ENCODE results near the gene OSBPL9.

The OSBPL9 gene

DNA sequence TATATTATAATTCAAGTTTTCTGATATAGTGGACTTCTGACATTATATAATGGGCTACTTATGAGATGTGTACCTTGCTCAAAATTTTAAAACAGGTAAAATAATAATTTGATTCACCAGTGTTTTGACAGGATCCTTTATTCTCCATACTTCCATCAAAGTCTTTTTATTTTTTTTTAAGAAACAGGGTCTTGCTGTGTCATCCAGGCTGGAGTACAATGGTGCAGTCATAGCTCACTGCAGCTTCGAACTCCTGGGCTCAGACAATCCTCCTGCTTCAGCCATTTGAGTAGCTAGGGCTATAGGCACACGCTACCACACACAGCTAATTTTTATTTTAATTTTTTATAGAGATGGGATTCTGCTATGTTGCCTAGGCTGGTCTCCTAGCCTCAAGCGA, 132.3 kb downstream of the OSBPL9 start:
- DNase-seq (ENCODE audit: low spot score) = no peak
- no peaks in the 10 kb centered on the region for H3K27me3 ChIP-seq (ENCODE audit: insufficient read depth, poor library complexity, severe bottlenecking)
- TF ChIP-seq CTCF (IDR thresholded peaks at IDR 0.05; ENCODE audit: poor library complexity, severe bottlenecking) = no peak
- H3K36me3 ChIP-seq (ENCODE audit: low read depth) = peaks cover 64% of the 10 kb centered on the region
- no peaks in the 10 kb centered on the region for H3K9me3 ChIP-seq (ENCODE audit: severe bottlenecking)
- H3K4me1 ChIP-seq (ENCODE audit: insufficient read depth, poor library complexity, severe bottlenecking) = peaks cover 10% of the 10 kb centered on the region
- no peak overlapping the region for H3K4me3 ChIP-seq (ENCODE audit: severe bottlenecking)
- H3K27ac ChIP-seq (ENCODE audit: poor library complexity, severe bottlenecking) = no peak overlapping the region
- ATAC-seq (ENCODE audit: low read depth) = no peak

DNA sequence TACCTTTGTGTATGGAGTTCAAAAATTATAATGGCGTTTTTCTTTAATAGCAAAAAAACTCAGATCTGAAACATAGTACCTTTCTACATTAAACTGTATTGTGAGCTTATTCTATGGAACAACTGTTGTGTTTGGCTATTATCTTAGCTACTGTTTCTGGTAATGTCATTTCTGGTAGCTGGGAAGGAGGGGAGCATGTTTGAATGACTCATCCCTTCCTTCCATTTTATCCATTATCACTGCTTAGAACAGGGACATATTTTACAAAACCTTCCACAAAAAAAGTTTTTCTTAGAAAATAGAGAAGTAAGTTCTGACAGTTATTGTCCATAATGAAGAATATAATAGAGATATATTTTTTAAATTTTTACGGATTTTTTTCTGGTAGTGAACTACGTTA, 133.3 kb downstream of the OSBPL9 start:
- Histone ChIP-seq H3K4me3 (ENCODE audit: severe bottlenecking) (no peak overlapping the region), H3K27ac (ENCODE audit: poor library complexity, severe bottlenecking) (no peak overlapping the region), H3K4me1 (ENCODE audit: insufficient read depth, poor library complexity, severe bottlenecking) (peaks cover 10% of the 10 kb centered on the region), H3K27me3 (ENCODE audit: insufficient read depth, poor library complexity, severe bottlenecking) (no peaks in the 10 kb centered on the region), H3K36me3 (ENCODE audit: low read depth) (peaks cover 72% of the 10 kb centered on the region), H3K9me3 (ENCODE audit: severe bottlenecking) (no peaks in the 10 kb centered on the region)
- DNase-seq (ENCODE audit: low spot score) (no peak), ATAC-seq (ENCODE audit: low read depth) (no peak)
- TF ChIP-seq CTCF (IDR thresholded peaks at IDR 0.05; ENCODE audit: poor library complexity, severe bottlenecking) = no peak

GRCh38 chr1:51750729-51751128, 133.8 kb downstream of the OSBPL9 start:
- Histone ChIP-seq H3K27me3 (ENCODE audit: insufficient read depth, poor library complexity, severe bottlenecking) (no peaks in the 10 kb centered on the region), H3K4me3 (ENCODE audit: severe bottlenecking) (no peak overlapping the region), H3K27ac (ENCODE audit: poor library complexity, severe bottlenecking) (no peak overlapping the region), H3K9me3 (ENCODE audit: severe bottlenecking) (no peaks in the 10 kb centered on the region), H3K4me1 (ENCODE audit: insufficient read depth, poor library complexity, severe bottlenecking) (peaks cover 10% of the 10 kb centered on the region), H3K36me3 (ENCODE audit: low read depth) (peaks cover 71% of the 10 kb centered on the region)
- DNase-seq (ENCODE audit: low spot score) (no peak), ATAC-seq (ENCODE audit: low read depth) (peak; percentile 62; the same call in 2 of the 3 replicates)
- TF ChIP-seq CTCF (IDR thresholded peaks at IDR 0.05; ENCODE audit: poor library complexity, severe bottlenecking) = no peak

GRCh38 chr1:51752073-51752948, 135.4 kb downstream of the OSBPL9 start:
- ATAC-seq (ENCODE audit: low read depth) = no peak
- Histone ChIP-seq H3K27ac (ENCODE audit: poor library complexity, severe bottlenecking) (no peak overlapping the region), H3K4me1 (ENCODE audit: insufficient read depth, poor library complexity, severe bottlenecking) (peaks cover 10% of the 10 kb centered on the region), H3K9me3 (ENCODE audit: severe bottlenecking) (no peaks in the 10 kb centered on the region), H3K4me3 (ENCODE audit: severe bottlenecking) (no peak overlapping the region), H3K27me3 (ENCODE audit: insufficient read depth, poor library complexity, severe bottlenecking) (no peaks in the 10 kb centered on the region), H3K36me3 (ENCODE audit: low read depth) (peaks cover 70% of the 10 kb centered on the region)
- no peak for DNase-seq (ENCODE audit: low spot score)
- TF ChIP-seq CTCF (IDR thresholded peaks at IDR 0.05; ENCODE audit: poor library complexity, severe bottlenecking) = no peak

DNA sequence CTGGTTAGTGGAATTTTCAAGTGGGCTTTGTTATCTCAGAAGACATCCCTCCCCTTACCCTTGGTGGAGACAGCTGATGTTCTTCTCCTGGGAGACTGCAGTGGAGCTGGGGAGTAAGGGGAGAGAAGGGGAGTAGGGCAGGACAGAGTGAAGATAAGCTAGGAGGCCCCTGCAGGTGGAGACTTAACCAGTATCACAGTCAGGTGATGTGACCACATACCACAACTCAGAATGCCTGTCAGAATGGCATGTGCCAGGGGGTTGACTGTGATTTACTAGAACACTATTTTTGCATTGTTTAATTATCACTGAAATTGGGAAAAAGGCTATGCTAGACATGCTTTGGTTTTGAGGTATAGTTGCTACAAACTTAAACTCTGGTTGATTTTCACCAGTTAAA, 137.1 kb downstream of the OSBPL9 start:
- no peaks in the 10 kb centered on the region for H3K9me3 ChIP-seq (ENCODE audit: severe bottlenecking)

More for the DNA sequence above, 137.1 kb downstream of the OSBPL9 start:
- H3K4me3 ChIP-seq (ENCODE audit: severe bottlenecking) = no peak overlapping the region
- no peak for TF ChIP-seq CTCF (IDR thresholded peaks at IDR 0.05; ENCODE audit: poor library complexity, severe bottlenecking)
- H3K27me3 ChIP-seq (ENCODE audit: insufficient read depth, poor library complexity, severe bottlenecking) = no peaks in the 10 kb centered on the region
- ATAC-seq (ENCODE audit: low read depth) (no peak), DNase-seq (ENCODE audit: low spot score) (no peak)
- peaks cover 59% of the 10 kb centered on the region for H3K36me3 ChIP-seq (ENCODE audit: low read depth)
- peaks cover 10% of the 10 kb centered on the region for H3K4me1 ChIP-seq (ENCODE audit: insufficient read depth, poor library complexity, severe bottlenecking)
- no peak overlapping the region for H3K27ac ChIP-seq (ENCODE audit: poor library complexity, severe bottlenecking)

All from RWPE2 (cell line).